B cell (primary cell): ENCODE measurements around the gene ITGA6.

Experiments
- CTCF ChIP-seq: fragments of 200-600 bp; IDR thresholded peaks from one replicate; pipeline ENCODE4 v1.8.0; 2022; ENCODE audit warnings: antibody characterized with exemption, mild to moderate bottlenecking
- EZH2 ChIP-seq: IDR thresholded peaks from 2 replicates; pipeline ENCODE4 v1.6.1; 2012; ENCODE audit warnings: borderline replicate concordance, low read depth, mild to moderate bottlenecking, moderate library complexity, low read length; ENCODE audit not compliant: insufficient read depth, poor library complexity, severe bottlenecking

DNA sequence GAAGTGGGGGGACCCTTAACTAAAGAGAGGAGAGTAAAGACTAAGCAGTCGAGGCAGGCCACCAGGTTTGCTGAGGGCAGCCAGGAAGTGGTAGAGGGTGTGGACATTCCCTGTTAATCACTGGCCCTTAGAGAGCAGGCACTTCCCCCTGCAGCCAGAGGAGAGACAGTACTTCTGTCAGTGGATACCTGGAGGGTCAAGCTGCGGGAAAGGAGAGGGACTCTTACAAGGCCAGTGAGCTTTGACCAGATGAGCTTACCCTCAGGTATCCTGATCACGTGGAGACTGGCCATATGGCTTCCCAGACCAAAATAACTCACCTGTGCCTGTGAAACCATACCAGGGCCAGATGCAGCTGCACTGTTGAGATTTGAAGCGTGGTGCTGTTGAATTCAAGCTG is 28.6 kb downstream of the ITGA6 start:
- TF ChIP-seq CTCF (no peak), EZH2 (no peak)
